Large intestine (tissue), 3 donors: Measurements from ENCODE around the gene MXD4. TPM values are rescaled to one million over a fixed set of nuclear protein-coding genes. Genes with fewer than 3 reads are reported as not detected.

ENCODE experiments used
- DNase-seq, 2 donors: peaks; one replicate each; pipeline versions ENCODE4 v3.0.0 to v3.0.0-alpha.2; 2013
- H3K27ac ChIP-seq: one replicate; pipeline ENCODE4 v1.5.1; 2013; ENCODE audit warnings: low read length
- H3K27me3 ChIP-seq: 2 replicates; pipeline ENCODE4 v1.6.1; 2013; ENCODE audit warnings: low read length; ENCODE audit not compliant: control insufficient read depth, insufficient read depth
- H3K36me3 ChIP-seq: 2 replicates; pipeline ENCODE4 v1.6.1; 2013; ENCODE audit warnings: low read length; ENCODE audit not compliant: control insufficient read depth, insufficient read depth
- H3K4me1 ChIP-seq: one replicate; pipeline ENCODE4 v1.6.1; 2013; ENCODE audit warnings: low read length; ENCODE audit not compliant: control insufficient read depth, insufficient read depth
- H3K4me3 ChIP-seq: one replicate; pipeline ENCODE4 v1.5.1; 2013; ENCODE audit warnings: low read length
- H3K9me3 ChIP-seq: one replicate; pipeline ENCODE4 v1.6.1; 2013; ENCODE audit warnings: mild to moderate bottlenecking, low read depth, low read length, moderate library complexity; ENCODE audit not compliant: control insufficient read depth
- WGBS: methylation state at CpG from one replicate; pipeline ENCODE4 v1.1.5; 2013; ENCODE audit warnings: low lambda C conversion rate; ENCODE audit not compliant: insufficient coverage; 5-methylcytosine and 5-hydroxymethylcytosine counted together
- polyA plus RNA-seq: library from polyadenylated mRNA; unstranded; fragments of 120-200 nt; gene quantifications from one replicate; pipeline ENCODE4 v1.2.1, GENCODE V29; 2013

The MXD4 gene
- polyA plus RNA-seq, 1 donor = 52.4 TPM

GRCh38 chr4:2292646-2293108 is 30.8 kb upstream of the MXD4 start:
- H3K36me3 ChIP-seq = no peaks in the 10 kb centered on the region
- no peak overlapping the region for H3K27ac ChIP-seq
- WGBS = 86% methylated on average over 2 of the region's 6 CpGs
- no peaks in the 10 kb centered on the region for H3K9me3 ChIP-seq
- DNase-seq = no peak
- H3K27me3 ChIP-seq = no peaks in the 10 kb centered on the region
- H3K4me3 ChIP-seq = no peak overlapping the region
- H3K4me1 ChIP-seq = peaks cover 9% of the 10 kb centered on the region

DNA sequence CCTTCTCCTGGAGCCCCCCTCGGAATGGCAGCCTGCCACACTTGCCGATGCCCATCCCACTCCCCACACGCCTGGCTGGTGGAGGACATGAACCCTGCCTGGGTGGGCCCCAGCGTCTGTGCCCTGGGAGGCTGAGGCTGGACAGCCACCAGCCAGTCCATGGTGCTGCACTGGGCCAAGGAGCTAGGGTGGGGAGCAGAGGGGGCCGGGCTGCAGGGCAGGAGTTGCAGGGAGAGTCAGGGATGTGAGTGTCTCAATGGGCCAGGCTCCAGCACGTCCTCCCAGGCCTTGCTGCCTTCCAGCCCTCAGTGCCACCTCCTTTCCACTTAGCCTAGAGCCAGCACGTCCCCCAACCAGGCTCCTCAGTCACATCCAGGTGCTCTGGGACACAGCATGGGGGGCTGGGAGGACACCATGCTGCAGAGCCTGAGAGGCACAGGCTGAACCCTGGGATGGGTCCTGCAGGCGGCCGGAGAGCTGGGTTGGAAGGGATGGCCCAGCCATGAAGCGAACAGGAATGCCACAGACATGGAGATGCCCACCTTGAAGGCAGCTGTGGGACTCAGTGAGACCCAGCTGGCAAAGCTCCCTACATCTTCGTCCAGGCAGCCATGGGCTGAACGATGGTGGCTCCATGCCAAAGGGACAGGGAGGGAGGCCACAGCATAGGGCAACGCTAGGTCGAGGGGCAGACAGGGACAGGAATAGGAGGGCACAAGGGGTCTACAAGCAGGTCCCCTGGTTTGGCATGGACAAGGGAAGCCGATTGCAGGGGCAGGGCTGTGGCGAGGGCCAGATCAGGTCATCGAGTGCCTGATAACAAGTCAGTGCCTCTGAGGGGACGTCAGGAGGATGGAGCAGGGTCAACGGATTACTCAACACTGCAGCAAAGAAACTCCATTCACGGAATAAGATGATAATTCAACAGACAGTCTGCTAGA is 30.1 kb upstream of the MXD4 start:
- DNase-seq = no peak

GRCh38 chr4:2290974-2291704 is 29.2 kb upstream of the MXD4 start:
- H3K9me3 ChIP-seq = no peaks in the 10 kb centered on the region
- no peaks in the 10 kb centered on the region for H3K36me3 ChIP-seq
- DNase-seq = peak in 1 of 2 donors; percentile 28
- no peak overlapping the region for H3K27ac ChIP-seq
- peaks cover 4% of the 10 kb centered on the region for H3K4me1 ChIP-seq
- no peaks in the 10 kb centered on the region for H3K27me3 ChIP-seq
- WGBS = 100% methylated on average over 1 of the region's 24 CpGs
- H3K4me3 ChIP-seq = no peak overlapping the region

More for the DNA sequence above, 30.1 kb upstream of the MXD4 start:
- no peaks in the 10 kb centered on the region for H3K9me3 ChIP-seq
- no peaks in the 10 kb centered on the region for H3K27me3 ChIP-seq
- H3K27ac ChIP-seq = no peak overlapping the region
- WGBS = 89% methylated on average over 3 of the region's 20 CpGs
- no peaks in the 10 kb centered on the region for H3K36me3 ChIP-seq
- peaks cover 9% of the 10 kb centered on the region for H3K4me1 ChIP-seq
- H3K4me3 ChIP-seq = no peak overlapping the region

DNA sequence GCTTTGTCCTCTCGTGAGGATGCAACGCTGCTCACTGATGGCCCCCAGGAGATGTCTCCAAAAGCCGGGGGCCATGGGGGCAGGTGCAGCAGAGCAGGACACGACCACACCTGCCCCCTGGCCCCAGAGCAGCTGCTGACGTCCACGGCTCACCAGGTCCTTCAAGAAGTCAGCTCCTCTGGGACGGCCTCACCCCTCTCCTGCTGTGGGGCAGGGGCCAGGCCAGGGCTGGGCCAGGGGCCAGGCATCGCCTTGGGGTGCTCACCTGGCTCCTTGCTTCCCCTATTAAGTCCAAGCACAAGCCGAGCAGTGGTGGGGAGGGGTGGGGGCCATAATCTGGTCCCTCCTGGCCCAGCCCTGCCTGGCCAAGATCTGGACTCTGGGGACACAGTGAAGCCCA is 28.6 kb upstream of the MXD4 start:
- H3K4me3 ChIP-seq = no peak overlapping the region
- no peak for DNase-seq
- no peaks in the 10 kb centered on the region for H3K9me3 ChIP-seq
- no peaks in the 10 kb centered on the region for H3K27me3 ChIP-seq
- H3K36me3 ChIP-seq = no peaks in the 10 kb centered on the region
- WGBS = no CpG with 5 or more reads among the region's 9 CpGs
- no peaks in the 10 kb centered on the region for H3K4me1 ChIP-seq
- H3K27ac ChIP-seq = no peak overlapping the region

DNA sequence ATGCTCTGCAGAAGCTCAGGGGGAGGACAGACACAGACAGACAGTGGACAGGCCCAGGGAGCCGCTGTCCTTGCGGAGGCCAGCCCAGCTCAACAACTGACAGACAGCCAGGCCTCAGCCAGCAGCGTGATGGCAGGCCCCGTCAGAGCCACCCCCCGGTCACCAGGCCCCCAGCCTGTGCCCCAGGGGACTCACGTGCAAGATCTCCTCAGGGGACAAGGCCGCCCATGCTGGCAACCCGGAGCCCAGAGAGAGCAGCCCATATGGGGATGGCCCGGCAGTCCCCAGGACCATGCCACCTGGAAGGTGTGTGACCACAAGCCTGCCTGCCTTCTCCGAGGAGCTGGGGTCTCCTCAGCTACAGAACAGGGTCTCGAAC is 28.0 kb upstream of the MXD4 start:
- H3K27ac ChIP-seq = no peak overlapping the region
- no peaks in the 10 kb centered on the region for H3K36me3 ChIP-seq
- H3K27me3 ChIP-seq = no peaks in the 10 kb centered on the region
- no peak for DNase-seq
- H3K4me3 ChIP-seq = no peak overlapping the region
- no peaks in the 10 kb centered on the region for H3K4me1 ChIP-seq
- no CpG with 5 or more reads among the region's 11 CpGs for WGBS
- H3K9me3 ChIP-seq = no peaks in the 10 kb centered on the region

GRCh38 chr4:2289311-2289954 is 27.5 kb upstream of the MXD4 start:
- no CpG with 5 or more reads among the region's 14 CpGs for WGBS
- no peaks in the 10 kb centered on the region for H3K9me3 ChIP-seq
- H3K27ac ChIP-seq = no peak overlapping the region
- DNase-seq = no peak
- no peaks in the 10 kb centered on the region for H3K4me1 ChIP-seq
- H3K4me3 ChIP-seq = no peak overlapping the region
- no peaks in the 10 kb centered on the region for H3K36me3 ChIP-seq
- no peaks in the 10 kb centered on the region for H3K27me3 ChIP-seq

DNA sequence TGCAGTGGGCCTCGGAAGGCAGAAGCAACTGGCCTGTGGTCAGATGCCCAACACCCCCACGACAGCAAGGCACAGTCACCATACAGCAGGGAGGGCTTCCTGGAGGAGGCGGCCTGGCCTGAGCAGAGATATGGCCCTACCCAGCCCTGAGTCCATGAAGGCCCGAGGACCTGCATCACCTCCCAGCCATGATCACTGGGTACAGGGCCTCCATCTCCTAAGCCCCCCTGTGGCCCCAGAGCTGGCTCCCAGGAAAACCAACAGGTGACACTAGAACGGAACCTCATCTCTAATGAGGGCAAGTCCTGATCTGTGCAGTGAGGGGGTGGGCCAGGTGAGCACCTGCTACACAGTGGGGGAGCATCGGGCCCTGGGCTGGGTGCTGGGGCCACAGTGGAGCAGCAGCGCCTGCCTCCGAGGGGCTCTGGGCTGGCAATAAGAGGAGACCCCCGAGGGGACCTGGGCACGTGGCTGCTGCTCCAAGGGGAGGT is 26.2 kb upstream of the MXD4 start:
- H3K27ac ChIP-seq = no peak overlapping the region
- H3K4me1 ChIP-seq = no peaks in the 10 kb centered on the region
- WGBS = no CpG with 5 or more reads among the region's 10 CpGs

DNA sequence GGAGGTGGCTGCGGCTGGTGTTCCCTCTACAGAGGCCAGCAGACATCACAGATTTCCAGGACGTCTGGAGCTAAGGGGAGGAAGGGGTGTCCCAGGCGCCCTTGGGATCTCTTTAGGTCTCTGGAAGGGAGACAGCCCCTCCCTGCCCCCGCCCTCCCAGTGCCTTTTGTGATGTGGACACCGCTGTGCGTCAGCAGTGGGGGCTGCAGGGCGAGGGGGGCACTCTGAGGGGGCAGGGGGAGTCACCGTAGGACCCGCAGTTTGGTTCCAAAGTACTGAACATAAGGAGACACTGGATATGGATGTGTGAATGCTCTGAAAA is 25.6 kb upstream of the MXD4 start:
- H3K4me1 ChIP-seq = no peaks in the 10 kb centered on the region
- H3K27ac ChIP-seq = no peak overlapping the region
- no peak for DNase-seq
- no peaks in the 10 kb centered on the region for H3K36me3 ChIP-seq
- no peak overlapping the region for H3K4me3 ChIP-seq
- WGBS = no CpG with 5 or more reads among the region's 9 CpGs
- no peaks in the 10 kb centered on the region for H3K27me3 ChIP-seq
- no peaks in the 10 kb centered on the region for H3K9me3 ChIP-seq

More for the DNA sequence above, 26.2 kb upstream of the MXD4 start:
- Histone ChIP-seq H3K36me3 (no peaks in the 10 kb centered on the region), H3K4me3 (no peak overlapping the region), H3K27me3 (no peaks in the 10 kb centered on the region), H3K9me3 (no peaks in the 10 kb centered on the region)
- no peak for DNase-seq

GRCh38 chr4:2286904-2287593 is 25.1 kb upstream of the MXD4 start:
- 60% methylated on average over 2 of the region's 19 CpGs for WGBS
- Histone ChIP-seq H3K4me1 (no peaks in the 10 kb centered on the region), H3K4me3 (no peak overlapping the region), H3K9me3 (no peaks in the 10 kb centered on the region), H3K36me3 (no peaks in the 10 kb centered on the region), H3K27me3 (no peaks in the 10 kb centered on the region), H3K27ac (no peak overlapping the region)
- no peak for DNase-seq
